ENCODE data around the gene ZNF322. TPM values are rescaled to one million over a fixed set of nuclear protein-coding genes. Genes with fewer than 3 reads are reported as not detected.

ZNF322 gene
- polyA plus RNA-seq, 3 donors, result 3.8 to 7.2 (median 4.3) TPM

GRCh38 chr6:26627843-26628242, 31.7 kb downstream of the ZNF322 start:
- 81 to 85% (median 83%) methylated on average over 7 of the region's 7 CpGs for WGBS, 3 donors
- no peak overlapping the region for H3K27ac ChIP-seq (ENCODE audit: low read depth, low read length)

DNA sequence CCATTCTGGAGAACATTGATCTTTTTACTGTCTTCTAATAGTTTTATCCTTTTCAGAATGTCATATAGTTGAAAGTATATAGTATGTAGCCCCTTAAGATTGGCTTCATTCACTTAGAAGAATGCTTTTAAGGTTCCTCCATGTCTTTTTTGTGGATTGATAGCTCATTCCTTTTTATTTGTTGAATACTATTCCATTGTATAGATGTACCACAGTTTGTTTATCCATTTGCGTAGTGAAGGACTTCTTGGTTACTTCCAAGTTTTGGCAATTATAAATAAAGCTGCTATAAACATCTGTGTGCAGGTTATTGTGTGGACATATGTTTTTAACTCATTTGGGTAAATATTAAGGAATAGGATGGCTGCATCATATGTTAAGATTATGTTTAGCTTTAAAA, 35.0 kb downstream of the ZNF322 start:
- WGBS, 3 donors, result 90 to 96% (median 91%) methylated on average over 1 of the region's 1 CpG
- no peak overlapping the region for H3K27ac ChIP-seq (ENCODE audit: low read depth, low read length)

DNA sequence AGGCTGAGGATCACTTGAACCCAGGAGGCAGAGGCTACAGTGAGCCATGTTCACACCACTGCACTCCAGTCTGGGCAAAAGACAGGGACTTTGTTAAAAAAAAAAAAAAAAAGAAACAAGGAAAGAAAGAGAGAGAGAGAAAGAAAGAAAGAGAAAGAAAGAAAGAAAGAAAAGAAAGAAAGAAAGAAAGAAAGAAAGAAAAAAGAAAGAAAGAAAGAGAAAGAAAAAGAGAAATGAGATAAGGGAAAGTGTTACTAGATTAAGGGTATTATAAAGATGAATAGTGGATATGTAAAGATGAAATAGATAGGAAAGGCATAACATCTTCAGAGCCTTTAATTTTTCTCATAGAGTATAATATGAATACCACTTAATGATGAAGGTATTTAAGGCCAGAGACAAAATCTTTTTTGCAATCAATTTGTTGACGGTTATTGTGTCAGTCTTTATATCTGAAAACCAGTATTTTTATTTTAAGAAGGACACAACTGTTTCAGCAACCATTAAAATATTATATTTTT, 36.1 kb downstream of the ZNF322 start:
- 0 to 91% (median 36%) methylated on average over 1 of the region's 1 CpG for WGBS, 3 donors
- no peak overlapping the region for H3K27ac ChIP-seq (ENCODE audit: low read depth, low read length)

GRCh38 chr6:26613689-26614683, 45.6 kb downstream of the ZNF322 start:
- H3K27ac ChIP-seq (ENCODE audit: low read depth, low read length), result no peak overlapping the region
- WGBS, 3 donors, result 2 to 5% (median 3%) methylated on average over 62 to 68 of the region's 68 CpGs

DNA sequence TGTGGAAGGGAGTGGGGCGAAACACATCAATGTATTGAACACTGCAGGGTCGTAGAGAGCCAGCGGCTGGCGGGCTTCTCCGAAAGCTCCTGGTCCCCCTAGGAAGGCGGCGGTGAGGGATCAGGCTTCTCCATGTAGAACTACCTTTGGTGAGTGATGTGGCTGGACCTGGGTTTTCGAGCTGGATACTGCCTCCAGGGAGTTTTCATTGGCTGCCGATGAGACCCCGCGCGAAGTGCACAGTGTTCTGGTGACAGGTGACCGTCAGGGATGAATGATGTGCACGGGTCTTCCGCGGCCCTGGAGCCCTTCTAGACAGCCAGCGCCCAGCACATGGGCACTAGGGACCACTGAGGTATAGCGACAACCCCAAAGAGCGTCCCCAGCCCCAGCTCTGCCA, 46.3 kb downstream of the ZNF322 start:
- 36 to 44% (median 38%) methylated on average over 19 of the region's 19 CpGs for WGBS, 3 donors

DNA sequence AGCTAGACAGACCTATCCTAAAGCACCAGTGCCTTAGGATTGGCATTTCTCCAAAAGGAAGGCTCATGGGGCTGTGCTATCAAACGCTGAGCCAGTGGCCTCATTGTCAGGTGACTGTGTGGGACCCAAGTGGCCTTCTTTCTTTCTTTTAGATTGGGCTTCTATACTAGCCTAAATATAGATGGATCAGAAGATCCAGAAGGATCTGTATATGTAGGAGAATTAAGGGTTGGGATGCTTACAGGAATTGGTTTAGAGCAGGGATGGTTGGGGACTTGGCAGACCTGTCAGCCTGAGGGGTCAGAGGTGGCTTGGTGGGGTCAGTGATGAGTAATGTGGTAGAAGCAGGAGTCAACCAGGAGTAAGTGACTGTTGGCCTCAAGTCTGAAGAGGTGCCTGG, 47.9 kb downstream of the ZNF322 start:
- 27 to 58% (median 51%) methylated on average over 1 of the region's 1 CpG for WGBS, 3 donors
- no peak overlapping the region for H3K27ac ChIP-seq (ENCODE audit: low read depth, low read length)

More for the DNA sequence above, 46.3 kb downstream of the ZNF322 start:
- no peak overlapping the region for H3K27ac ChIP-seq (ENCODE audit: low read depth, low read length)

GRCh38 chr6:26609463-26609862, 50.1 kb downstream of the ZNF322 start:
- 55 to 63% (median 62%) methylated on average over 3 of the region's 3 CpGs for WGBS, 3 donors
- H3K27ac ChIP-seq (ENCODE audit: low read depth, low read length), result no peak overlapping the region

GRCh38 chr6:26607434-26608230, 51.9 kb downstream of the ZNF322 start:
- no peak overlapping the region for H3K27ac ChIP-seq (ENCODE audit: low read depth, low read length)
- WGBS, 3 donors, result 43 to 54% (median 52%) methylated on average over 7 of the region's 7 CpGs

GRCh38 chr6:26604797-26605196, 54.7 kb downstream of the ZNF322 start:
- 61 to 80% (median 77%) methylated on average over 3 of the region's 3 CpGs for WGBS, 3 donors
- no peak overlapping the region for H3K27ac ChIP-seq (ENCODE audit: low read depth, low read length)

- WGBS, 3 donors, result 68 to 73% (median 69%) methylated on average over 3 of the region's 3 CpGs
- no peak overlapping the region for H3K27ac ChIP-seq (ENCODE audit: low read depth, low read length)
Observed at GRCh38 chr6:26604026-26604425, 55.5 kb downstream of the ZNF322 start.

DNA sequence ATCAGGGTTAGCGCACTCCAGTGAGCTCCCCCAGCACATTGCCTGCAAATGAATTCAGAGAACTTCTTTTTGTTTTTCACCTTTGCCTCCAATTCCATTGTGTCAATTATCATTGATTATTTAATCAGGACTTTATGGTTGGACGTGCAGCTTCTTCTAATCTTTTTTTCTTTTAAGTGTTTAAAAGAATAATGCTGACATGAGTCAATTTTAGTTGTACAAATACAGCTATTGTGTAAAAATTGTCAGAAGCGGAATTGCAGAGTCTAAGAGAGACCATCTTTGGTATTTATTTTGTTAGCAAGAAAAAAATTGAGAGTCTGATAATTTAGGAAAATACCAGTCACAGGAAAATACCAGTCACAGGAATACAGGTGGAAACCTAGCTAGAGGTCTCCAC, 57.3 kb downstream of the ZNF322 start:
- no peak overlapping the region for H3K27ac ChIP-seq (ENCODE audit: low read depth, low read length)
- 72 to 92% (median 89%) methylated on average over 3 of the region's 3 CpGs for WGBS, 3 donors

DNA sequence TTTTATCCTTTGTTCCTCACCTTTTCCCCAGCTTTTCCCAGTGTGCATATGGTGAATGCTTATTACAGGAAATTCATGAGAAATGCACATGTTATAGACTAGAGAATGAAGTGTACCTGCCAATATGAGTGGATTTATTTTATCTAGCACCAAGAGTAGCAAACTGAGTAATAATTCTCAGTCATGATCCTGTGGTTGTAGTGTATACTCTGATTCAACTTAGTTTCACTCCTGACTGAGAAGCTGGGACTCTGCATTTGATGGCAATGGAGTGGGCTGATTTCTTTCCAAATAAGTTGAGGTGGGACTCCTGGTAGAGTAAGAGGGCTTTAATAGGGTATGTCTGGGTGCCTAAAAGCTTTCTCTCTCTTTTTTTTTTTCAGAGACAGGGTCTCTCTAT, 58.8 kb downstream of the ZNF322 start:
- H3K27ac ChIP-seq (ENCODE audit: low read depth, low read length), result no peak overlapping the region

DNA sequence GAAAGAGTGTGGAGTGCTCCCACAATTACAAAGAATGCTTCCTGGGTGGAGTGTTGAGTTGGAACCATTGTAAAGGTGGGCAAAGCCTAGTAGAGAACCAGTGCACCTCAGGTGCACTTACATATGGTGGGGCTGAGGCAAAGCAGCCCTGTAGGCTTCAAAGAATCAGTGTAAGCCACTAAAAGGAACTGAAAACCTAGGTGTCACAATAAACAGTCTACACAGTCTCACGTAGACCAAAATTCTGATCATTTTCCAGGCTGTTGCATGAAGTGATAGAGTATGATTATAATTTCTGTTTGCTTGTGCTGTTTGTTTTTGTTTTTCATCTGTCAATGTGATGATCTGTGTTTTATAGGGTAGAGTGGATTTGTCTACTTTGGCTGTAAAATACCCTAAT, 60.0 kb downstream of the ZNF322 start:
- H3K27ac ChIP-seq (ENCODE audit: low read depth, low read length), result no peak overlapping the region
- 67 to 74% (median 73%) methylated on average over 1 of the region's 1 CpG for WGBS, 3 donors

GRCh38 chr6:26599134-26599533, 60.4 kb downstream of the ZNF322 start:
- WGBS, 3 donors, result 82 to 95% (median 84%) methylated on average over 1 of the region's 1 CpG
- H3K27ac ChIP-seq (ENCODE audit: low read depth, low read length), result no peak overlapping the region

- no peak overlapping the region for H3K27ac ChIP-seq (ENCODE audit: low read depth, low read length)
- 91 to 92% (median 92%) methylated on average over 22 of the region's 22 CpGs for WGBS, 3 donors
Observed at GRCh38 chr6:26598267-26598666, 61.3 kb downstream of the ZNF322 start.

- 59 to 77% (median 71%) methylated on average over 21 of the region's 21 CpGs for WGBS, 3 donors
- H3K27ac ChIP-seq (ENCODE audit: low read depth, low read length), result no peak overlapping the region
Observed at GRCh38 chr6:26597821-26598220, 61.7 kb downstream of the ZNF322 start.

DNA sequence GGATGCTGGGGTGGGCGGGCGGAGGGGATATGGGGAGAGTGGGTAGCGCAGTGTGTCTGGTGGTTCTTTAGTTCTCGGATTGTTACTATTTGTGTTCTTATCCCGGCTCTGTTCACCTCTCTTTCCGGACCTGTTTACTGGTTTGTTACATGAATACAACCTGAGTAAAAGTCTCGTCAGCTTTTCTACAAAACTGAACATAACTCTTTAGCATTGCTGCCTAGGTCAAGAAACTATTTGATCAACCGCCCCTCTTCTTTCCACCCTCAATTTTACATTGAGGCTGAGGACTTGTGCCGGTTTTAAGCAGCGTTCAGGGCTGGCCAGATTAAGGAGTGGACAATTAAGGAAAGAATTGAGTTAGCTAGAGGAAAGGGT, 62.2 kb downstream of the ZNF322 start:
- no peak overlapping the region for H3K27ac ChIP-seq (ENCODE audit: low read depth, low read length)
- WGBS, 3 donors, result 1 to 2% (median 1%) methylated on average over 10 of the region's 10 CpGs

GRCh38 chr6:26596579-26597388, 62.8 kb downstream of the ZNF322 start, which contains the start of gene ABT1:
ABT1 (plus strand) TSS chr6:26596953; CDS start chr6:26596983, 30 bp downstream.
- no peak within 1 kb of the TSS for H3K27ac ChIP-seq (ENCODE audit: low read depth, low read length)
- WGBS, 3 donors, result 0% methylated on average over 51 of the region's 51 CpGs

Data from adipose tissue (tissue), 3 donors.